ENCODE results near the gene CALN1.

GRCh38 chr7:71972534-71972933, 439.6 kb downstream of the CALN1 start:
- TF ChIP-seq POLR2A (IDR thresholded peaks at IDR 0.05; ENCODE audit: low read depth, low read length) (no peak), POLR2AphosphoS5 (IDR thresholded peaks at IDR 0.05; ENCODE audit: low read depth, low read length) (no peak)
